22Rv1 (cell line): ENCODE data around the gene TRMT112.

Experiments used
- CTCF ChIP-seq: fragments of 450-650 bp; IDR thresholded peaks from 2 replicates; pipeline ENCODE4 v1.5.1; 2017; ENCODE audit warnings: mild to moderate bottlenecking
- ZFX ChIP-seq: fragments of 450-650 bp; IDR thresholded peaks from 2 replicates; pipeline ENCODE4 v1.6.1; 2017; ENCODE audit warnings: antibody characterized with exemption, borderline replicate concordance

GRCh38 chr11:64343767-64344559 is 26.6 kb upstream of the TRMT112 start:
- peak; percentile 40 for TF ChIP-seq CTCF
- TF ChIP-seq ZFX: no peak
